Activated CD4-positive, alpha-beta T cell treated with anti-CD3 and anti-CD28 coated beads, Interleukin-2, amount 50 U/mL, for 16 hours (primary cell): ENCODE results near the gene SNTN.

Experiments used
- DNase-seq: peaks from one replicate; pipeline ENCODE4 v3.0.0-alpha.2; 2020

SNTN gene

DNA sequence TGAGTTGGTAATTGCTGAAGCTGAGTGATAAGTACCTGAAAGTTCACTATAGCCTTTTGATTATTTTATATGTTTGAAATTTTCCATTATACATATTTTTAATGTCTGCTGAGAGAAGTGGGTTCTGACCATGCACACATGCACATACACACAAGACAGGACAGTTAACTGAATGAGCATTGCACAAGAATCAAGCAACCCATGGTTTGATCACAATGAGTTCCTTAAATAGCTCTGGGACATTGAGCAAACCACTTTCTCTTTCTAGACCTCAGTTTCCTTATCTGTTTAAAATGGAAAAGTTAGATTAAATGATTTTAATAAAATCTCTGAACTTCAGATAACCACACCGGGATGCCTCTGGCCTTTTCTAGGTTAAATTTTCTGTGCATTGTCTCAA is 26.7 kb downstream of the SNTN start:
- DNase-seq = no peak

DNA sequence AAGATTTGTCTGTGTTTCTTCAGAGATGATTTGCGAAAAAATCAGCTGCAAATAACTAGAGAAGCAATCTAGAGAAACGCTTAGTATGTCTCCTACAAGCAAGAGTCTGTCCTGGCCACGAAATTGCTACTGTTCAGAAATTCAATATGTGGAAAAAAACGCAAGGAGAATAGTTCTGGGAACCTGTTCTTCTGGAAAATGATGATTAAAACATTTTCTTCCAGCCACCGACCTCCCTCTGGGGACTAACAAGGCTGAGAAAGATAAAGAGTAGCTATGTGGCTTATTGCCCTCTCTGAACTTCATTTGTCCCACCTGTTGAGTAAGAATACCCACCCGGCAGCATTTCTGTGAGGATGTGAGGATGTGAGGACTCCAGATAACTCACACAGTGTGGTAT is 31.6 kb downstream of the SNTN start:
- DNase-seq = no peak

DNA sequence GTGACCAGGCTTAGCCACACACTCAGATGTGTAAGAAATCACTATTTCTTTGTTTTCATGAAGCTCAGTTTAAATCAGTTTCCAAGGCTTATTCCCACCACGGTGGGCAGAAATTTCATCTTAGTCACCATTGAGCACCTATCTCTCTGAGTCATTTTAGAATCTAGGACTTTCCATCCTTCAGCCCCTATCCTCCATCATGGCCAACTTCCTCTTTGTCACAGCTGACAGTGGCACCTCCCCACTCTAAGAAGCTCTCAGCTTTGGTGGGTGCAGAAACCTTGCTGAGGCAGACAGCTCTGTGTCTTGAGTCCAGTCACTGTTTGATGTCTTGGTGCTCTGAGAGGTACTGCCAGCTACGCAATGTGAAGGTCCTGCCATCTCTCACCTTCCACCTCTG is 32.9 kb downstream of the SNTN start:
- no peak for DNase-seq

DNA sequence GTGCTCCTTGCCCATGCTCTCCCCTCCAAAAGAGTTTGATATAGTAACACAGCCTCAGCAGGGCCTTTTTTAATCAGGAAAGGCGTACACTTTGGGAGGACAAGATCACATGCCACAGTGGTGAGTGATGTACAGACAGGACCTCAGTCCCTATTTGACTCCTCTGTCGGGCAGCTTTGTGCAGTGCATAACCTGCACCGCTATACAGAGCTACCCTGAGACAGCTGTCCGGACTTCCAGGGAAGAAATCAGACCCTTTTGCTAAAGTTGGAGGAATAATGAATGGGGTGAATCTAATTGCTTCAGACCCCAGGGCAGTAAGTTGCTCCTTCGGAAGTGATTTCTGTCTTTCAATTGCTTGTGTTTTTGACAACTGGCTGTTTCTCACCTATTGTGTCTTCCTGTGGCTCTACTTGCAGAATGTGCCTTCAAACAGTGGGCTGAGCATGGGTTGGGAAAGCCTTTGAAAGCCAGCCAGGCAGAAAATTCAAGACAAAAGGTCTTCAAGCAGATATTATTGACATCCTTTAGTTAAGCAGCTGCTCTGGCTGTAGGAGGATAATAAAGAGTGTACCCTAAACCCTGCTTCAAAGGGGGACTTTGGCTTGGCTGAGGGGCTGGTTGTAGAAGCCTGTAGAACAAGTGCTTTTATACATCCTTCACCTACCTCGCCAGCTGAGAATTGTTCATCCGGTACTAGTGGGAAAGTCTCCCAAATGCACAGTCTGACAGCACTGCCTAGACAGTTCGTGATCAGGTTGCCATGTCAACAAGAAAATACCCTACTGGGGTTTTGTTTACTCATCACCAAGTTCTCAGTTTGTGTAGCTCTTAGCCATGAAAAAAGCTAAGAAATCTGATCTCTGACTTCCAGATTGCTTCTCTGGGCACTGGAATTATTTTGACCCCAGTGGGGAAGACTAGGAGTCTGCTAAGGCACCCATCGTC is 35.1 kb downstream of the SNTN start:
- no peak for DNase-seq

DNA sequence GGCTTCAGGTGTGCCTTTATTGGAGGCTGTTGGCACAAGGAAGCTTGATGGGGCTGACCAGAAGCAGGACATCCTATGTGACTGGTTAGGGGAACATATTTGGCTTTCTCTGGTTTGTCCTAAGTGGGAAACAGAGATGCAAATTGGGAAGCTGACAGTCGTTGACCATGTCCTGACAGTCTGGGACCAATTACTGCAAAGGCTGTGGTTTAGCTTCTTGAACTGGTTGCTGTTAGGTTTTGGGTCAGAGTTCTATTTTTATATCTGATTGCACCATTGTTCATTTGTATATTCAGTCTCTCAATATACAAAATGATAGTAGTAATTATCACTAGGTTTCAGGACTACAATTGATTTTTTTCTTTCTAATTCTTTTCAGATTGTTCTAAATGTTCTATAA is 36.8 kb downstream of the SNTN start:
- DNase-seq = no peak

DNA sequence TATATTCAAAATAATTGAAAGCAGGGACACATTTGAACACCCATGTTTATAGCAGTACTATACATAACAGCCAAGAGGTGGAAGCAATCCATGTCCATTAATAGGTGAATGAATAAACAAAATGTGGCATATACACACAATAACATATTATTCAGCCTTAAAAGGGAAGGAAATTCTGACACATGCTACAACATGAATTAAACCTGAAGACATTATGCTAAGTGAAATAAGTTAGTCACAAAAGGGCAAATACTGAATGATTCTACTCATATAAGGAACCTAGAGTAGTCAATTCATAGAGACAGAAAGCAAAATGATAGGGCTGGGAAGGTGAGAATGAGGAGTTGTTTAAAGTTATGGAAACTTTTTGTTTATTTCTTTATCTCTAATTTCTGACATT is 40.9 kb downstream of the SNTN start:
- DNase-seq = no peak

DNA sequence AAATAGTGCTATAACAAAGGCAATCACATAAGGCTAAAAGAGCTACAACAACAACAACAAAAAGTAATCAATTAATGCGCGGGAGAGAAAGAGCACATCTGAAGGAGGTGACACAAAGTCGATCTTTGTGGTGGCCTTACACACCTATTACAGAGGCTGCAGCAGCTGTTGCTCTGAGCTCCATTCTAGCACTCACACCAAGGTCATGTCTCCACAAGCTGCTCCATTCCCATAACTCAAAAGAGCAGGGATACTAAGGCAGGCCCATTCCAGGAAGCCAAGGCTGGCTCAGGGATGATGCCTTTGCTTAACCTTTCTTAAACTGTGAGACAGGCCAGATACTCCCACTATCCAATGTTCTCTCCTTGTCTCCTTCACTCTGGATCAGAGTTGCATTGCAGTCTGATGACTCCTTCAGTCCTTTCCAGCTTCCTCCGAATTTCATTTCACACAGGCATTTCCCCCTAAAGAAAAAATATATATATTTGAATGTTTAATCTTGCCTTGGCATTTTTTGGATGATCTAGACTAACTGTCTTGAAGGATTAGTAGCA is 52.7 kb downstream of the SNTN start:
- no peak for DNase-seq

DNA sequence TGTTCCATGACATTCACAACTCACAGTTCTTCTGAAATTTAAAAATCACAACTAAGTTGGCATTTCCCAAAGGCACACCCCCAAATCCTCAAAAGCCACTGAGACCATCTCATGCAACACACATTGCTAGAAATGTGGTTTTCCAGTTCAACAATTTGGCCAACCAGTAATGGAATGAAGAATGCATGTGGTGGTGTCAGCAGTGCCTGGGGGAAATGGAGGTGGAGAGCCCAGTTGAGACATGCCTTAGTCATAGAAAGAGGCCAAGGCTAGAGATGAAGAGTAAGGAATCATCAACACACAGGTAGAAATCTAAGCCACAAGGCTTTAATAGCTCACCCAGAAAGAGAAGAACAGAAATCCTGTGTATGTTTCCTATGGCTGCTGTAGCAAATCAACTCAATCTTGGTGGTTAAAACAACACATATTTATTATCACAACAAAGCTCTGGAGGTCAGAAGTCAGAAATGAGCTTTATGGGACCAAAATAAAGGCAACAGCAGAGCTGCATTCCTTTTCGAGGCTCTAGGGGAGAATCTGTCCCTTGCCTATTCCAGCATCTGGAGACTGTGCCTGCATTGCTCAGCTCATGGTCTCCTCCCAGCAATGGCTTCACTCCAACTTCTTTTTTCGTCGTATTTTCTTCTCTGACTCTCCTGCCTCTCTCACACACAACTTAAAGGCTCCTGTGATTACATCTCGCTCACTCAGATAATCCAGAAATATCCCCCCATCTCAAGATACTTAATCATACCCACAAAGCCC is 54.0 kb downstream of the SNTN start:
- no peak for DNase-seq

DNA sequence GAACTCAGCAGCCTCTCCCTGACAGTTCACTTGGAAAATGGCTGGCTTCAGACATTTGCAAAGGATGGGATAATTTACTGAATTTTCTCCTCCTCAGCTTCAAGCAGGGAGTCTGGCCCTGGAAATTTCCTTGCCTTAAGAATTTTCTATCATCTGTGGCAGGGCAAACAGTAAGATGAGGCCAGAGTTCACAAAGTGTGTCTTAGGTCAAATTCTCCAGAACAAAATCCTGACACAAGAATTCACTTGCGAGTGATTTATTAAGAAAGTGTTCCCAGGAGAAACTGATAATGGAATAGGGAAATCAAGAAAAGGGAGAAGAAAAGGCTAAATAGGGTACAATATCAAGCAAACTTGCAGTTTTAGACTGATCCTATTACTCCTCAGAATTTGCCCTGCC is 55.3 kb downstream of the SNTN start:
- no peak for DNase-seq

DNA sequence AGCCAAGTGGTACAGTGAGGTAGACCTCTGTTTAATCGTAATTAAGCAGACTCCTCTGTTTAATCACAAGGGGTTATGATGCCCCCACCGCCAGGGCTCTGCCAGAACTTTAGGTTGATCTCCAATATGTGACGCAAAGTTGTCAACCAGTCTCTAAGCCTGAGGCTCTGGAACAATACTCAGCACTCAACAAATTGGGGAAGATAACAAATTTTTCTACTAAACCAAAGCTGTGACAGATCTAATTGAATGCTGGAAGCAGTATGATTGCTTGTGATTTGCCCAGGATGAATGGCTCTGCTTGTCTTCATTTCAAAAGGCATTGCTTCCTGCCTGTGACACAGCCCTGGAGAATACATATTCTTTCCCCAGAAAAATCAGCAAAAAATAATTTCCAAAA is 57.1 kb downstream of the SNTN start:
- DNase-seq = no peak
